ENCODE data around the gene UBXN6.

Gene UBXN6

DNA sequence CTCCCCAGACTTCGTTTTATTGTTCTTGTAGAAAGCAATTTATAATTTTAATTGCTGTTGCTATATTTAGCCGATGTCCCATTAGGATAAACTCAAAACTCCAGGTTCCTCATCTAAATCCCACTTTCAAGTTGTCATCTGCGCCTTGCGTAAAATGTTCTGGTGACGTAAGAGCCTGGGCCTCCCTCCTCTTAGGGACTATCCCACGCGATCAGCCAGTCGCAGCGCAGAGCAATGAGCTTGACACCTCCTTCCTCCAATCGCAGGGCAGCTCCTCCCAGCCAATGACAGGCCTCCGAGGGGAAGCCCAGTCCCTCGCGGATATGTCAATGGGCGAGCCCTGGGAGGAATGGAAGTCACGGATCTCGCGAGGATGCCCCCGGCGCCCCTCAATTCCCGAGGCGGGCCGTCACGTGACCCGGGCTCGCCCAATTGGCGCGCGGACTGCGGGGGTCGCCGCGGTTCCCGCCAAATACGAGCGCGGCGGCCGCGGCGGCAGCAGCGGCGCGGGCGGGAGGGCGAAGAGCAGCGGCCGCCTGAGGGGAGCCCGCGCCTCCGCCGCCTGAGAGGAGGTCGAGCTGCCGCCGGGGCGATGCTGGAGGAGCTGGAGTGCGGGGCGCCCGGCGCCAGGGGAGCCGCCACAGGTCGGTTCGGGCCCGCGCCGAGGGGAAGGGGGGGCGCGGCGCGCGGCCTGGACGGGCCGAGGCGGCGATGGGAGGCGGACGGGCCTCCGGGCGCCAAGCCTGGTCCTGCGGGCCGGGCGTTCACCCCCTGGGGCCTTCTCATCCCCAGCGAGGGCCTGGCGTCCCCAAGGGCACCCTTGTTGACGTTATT lies 55.2 kb downstream of the UBXN6 start, which contains the start of gene CHAF1A:
TSS of gene CHAF1A (plus strand) at position 470 of the 834 bp plus-strand sequence. CDS start at position 593, 123 bp downstream.
- DNase-seq = peak; percentile 100

DNA sequence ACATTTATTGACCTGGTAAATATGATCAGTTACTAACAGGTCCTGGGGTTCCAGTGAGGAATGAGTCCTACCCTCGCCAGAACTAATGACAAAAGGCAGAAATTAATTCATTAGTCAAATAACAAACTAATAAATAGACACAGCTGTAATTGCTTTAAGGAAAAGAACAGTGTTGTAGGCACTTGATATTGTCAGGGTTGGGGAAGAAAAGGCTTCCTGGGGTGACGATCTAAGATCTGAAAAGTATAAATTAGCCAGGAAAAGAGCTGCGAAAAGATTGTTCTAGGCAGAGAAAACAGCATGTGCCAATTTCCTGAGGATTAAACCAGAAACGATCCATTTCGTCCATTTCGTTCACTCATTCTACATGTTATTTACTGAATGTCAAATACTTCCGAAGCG lies 55.8 kb downstream of the UBXN6 start:
- DNase-seq = no peak

DNA sequence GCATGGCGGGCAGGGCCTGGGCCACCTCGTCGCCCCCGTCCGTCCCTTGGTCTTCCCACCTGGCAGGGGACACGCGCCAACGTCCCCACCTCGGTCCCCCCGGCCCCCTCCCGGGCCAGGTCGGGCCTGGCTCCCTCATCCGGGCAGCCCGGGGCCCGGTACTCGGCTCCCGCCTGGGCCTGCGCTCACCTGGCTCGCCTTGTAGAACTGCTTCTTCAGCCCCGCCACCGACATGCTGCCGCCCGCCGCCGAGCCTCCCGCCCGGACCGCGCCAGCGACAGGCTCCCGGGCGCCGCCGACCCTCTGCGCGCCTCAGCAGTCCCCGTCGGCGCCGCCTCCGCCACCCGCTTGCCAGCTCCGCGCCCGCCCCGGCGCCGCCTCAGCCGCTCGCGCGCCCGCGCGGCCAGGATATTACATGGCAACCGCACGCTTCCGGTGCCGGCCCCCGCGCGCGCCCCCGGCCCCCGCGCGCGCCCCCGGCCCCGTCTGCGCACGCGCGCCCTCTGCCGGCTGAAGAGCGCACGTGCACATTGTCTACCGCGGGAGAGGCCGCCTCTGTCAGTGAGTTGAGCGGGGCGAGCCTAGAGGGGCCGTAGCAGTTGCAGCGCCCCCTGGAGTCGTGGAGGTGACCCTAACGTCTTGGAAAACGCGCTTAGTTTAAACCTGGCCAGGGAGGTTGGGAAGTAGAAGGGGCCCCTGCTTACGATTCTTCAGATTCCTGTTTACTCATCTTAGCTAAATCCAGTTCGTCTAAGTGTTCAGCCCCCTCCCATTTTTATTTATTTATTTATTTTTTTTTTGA lies 57.3 kb downstream of the UBXN6 start, which contains the start of gene SH3GL1:
TSS of gene SH3GL1 (minus strand) at position 413 of the 802 bp plus-strand sequence. CDS start at position 234, 179 bp downstream.
- DNase-seq = peak; percentile 93

DNA sequence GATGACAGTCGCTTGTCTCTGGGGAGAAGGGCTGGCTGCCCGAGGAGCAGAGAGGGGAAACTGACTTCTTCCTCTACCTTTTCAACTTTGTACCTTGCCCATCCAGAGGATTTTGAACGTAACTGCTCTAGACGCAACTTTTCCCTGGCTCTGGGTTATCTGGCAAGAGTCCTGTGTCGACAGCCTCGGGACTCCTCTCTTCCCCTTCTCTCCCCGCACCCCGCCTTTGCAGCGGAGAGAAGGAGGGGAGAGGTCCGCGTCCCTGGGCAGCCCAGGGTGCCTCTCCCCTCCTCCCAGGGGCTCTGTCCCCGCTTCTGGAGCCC lies 57.8 kb downstream of the UBXN6 start:
- peak; percentile 20 for DNase-seq

DNA sequence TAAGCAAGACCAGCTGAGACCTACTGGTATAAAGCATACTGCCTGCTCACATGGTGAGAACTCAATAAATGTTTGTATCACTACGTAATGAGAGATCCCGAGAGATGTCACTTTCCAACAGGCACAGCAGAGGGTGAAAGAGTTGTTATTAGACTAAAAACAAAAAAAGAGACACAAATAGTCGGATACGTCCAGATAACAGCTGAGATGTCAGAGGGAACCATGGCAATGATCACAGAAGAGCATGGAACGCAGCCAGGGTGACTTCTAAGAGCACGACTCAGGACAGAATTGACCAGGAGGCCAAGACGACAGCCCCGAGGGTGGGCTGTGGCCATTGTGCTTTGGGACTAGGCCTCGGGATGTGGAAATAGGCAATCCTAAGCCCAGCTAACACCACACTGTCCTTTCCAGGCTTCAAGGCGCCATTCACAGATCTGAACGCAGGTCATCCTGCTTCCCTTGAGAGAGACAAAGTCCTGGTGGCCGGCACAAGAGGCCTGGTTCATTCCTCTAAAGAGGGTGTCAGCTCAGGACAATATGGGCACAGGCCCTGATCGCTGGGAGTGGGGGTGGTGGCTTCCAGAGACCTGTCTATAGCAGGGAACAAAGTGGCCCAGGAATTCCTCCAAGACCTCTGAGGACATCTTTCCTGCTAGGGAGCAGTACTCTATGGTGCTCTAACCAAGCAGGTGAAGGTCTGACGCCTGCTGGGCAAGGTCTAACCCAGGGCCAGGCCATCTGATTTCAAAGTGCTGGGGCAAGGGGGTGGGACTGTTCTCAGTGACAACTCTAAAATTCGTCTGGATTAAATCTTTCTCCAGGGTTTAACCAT lies 60.4 kb downstream of the UBXN6 start:
- DNase-seq = no peak
